Dermis microvascular lymphatic vessel endothelial cell (primary cell): ENCODE measurements around the gene G3BP1. TPM values are rescaled to one million over a fixed set of nuclear protein-coding genes. Genes with fewer than 3 reads are reported as not detected.
"Not testable (repeated sequence)": the region's sequence is repeated elsewhere in the genome, so short reads cannot be mapped to it uniquely, and the experiment has no call there.

Experiments
- DNase-seq, 2 donors: peaks; one replicate each; pipeline versions ENCODE4 v3.0.0 to v3.0.0-alpha.2; 2010; ENCODE audit warnings: low read depth in 2 of 2
- total RNA-seq: library from RNA; depleted of rRNA; stranded (reverse); fragments of >200 nt; gene quantifications from 2 replicates; pipeline ENCODE4 v1.2.1, GENCODE V29; 2014

Gene G3BP1
- total RNA-seq, 1 donor from 2014 or later = 170 TPM

- not testable (repeated sequence) for DNase-seq
Measured at GRCh38 chr5:151860867-151861266, 89.1 kb downstream of the G3BP1 start.

Other genes with a start within 250 kb of the G3BP1 start
- not detected in 2 replicates for gene FAT2, start 180.6 kb upstream of the G3BP1 start, total RNA-seq
- gene SPARC, start 85.0 kb upstream of the G3BP1 start, total RNA-seq = 509 and 525 TPM in 2 replicates
- gene ATOX1, start 13.3 kb upstream of the G3BP1 start, total RNA-seq = 45.1 and 62.0 TPM in 2 replicates
- gene GLRA1, start 152.9 kb downstream of the G3BP1 start, total RNA-seq = not detected in 2 replicates